LoVo (cell line): Measurements from ENCODE around the gene ANKRD9.
"Not testable (repeated sequence)": the region's sequence is repeated elsewhere in the genome, so short reads cannot be mapped to it uniquely, and the experiment has no call there.

ENCODE experiments used
- DNase-seq: peaks from one replicate; pipeline ENCODE4 v3.0.0-alpha.2; 2016; ENCODE audit warnings: low spot score

Gene ANKRD9, protein sequence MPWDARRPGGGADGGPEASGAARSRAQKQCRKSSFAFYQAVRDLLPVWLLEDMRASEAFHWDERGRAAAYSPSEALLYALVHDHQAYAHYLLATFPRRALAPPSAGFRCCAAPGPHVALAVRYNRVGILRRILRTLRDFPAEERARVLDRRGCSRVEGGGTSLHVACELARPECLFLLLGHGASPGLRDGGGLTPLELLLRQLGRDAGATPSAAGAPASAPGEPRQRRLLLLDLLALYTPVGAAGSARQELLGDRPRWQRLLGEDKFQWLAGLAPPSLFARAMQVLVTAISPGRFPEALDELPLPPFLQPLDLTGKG

DNA sequence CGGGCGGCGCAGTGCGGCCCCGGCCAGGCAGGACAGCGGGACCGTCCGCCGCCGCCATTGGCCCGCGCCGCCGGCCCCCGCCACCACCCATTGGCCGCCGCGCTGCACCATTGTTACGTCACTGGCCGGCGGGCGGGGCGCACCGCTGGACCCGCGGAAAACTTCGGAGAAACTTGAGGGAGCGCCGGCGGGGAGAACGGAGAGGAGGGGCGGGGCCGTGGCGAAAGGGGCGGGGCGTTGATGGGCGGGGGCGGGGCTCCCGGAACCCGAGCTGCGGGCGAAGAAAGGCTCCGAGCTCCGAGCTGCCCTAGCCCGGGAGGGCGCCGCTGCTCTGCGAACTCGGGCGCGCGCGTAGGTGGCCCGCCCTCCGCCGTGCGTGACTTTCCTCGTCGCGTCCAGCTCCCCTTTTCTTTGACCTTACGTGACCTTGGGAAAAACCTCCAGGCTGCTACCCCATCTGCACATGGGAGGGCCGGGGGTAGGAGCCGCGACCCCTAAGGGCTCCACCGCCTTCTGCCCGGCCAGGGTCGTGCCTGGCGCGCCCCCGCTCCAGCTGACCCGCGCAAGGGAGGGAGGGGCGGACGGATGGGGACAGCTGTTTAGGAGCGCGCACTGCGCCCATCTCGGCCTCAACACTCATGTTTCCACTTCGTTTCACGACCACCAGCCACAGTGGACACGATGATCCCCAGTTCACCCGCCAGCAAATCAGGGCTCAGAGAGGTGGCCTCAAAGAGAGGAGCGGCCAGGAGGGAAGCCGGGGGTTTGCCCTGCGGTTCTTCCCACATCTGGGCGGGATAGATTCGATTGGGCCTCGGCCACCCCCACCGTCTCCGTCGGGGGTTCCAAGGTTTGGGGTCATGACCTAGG lies at the start of gene ANKRD9:
Gene ANKRD9 (minus strand): TSS at position 31 of the 870 bp plus-strand sequence. CDS start 1,887 bp downstream, outside the sequence.
- peak; percentile 97 for DNase-seq

DNA sequence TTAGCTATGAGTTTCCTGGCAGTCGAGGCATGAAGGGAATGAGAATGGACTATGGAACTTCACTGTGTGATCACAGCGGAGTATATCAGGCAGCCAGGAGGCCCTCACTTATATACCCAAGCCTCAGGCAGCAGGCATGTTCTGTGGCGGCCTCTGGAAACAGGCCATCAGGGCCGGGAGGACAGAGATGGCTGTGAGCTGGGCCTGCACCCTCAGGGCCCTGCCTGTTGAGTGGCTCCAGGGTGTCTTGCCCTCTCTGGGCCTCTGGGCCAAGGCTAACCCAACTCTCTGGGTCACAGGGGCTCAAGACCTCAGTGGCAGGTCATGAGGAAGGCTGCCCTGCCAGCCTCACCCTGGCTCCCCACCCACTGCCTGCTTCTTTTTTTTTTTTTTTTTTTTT lies 49.0 kb upstream of the ANKRD9 start:
- DNase-seq: no peak

DNA sequence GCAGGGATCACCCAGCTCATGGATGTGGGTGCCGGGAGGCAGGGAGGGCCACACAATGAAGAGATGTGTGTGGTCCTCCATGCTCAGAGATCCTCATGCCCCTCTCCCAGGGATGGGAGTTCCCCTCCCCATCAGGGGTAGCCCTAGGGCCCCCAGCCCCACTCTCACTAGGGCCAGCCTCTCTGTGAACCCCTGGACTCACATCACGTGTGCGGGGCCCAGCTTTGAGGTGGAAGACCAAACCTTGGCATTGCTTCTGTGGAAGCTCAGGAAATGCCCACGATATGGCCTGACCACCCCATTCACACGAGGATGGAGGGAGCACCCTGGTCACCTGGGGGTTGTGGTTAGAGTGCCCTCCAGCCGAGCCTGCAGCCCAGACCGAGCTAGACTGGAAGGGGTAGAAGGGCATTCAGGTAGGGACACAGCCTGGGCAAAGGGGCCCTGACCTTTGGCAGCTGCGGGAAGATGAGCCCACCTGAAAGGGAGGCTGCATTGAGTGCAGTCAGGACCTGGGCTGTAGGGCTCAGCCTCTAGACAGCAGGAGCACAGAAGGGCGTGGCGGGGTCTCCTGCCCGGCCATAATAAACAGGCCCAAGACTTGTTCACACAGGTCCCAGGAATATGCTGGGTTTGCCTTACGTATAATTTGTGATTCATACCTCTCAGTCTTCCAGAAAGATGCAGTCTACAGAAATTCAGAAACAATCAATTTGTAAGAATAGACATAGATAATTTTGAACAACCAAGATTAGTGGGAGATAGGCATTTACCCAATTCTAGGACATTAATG lies 48.1 kb upstream of the ANKRD9 start:
- DNase-seq: no peak

DNA sequence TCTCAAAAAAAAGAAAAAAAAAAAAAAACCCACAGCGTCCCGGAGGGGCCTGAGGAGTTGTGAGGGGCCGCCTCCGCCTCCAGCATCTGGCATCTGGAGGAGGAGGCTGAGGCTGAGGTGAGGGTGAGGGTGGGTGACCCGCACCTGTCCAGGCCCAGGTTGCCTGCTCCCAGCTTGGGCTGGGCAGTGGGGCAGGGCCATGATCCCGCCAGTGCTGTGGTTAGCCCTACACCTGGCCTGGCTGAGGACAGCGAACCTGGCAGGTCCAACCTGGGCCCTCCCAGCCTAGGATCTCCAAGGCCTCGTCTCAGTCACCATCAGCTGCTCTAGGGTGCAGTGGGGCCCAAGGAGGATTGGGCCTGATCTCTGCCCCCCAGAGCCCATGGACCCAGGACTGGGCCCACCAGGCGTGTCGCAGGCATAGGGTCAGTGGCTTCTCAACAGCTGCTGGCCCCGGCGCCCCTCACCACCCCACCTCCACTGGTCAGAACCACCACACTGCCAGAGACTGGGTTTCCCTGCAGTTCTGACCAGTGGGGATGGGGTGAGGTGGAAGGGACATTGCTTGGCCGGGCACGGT lies 46.6 kb upstream of the ANKRD9 start:
- DNase-seq: no peak

DNA sequence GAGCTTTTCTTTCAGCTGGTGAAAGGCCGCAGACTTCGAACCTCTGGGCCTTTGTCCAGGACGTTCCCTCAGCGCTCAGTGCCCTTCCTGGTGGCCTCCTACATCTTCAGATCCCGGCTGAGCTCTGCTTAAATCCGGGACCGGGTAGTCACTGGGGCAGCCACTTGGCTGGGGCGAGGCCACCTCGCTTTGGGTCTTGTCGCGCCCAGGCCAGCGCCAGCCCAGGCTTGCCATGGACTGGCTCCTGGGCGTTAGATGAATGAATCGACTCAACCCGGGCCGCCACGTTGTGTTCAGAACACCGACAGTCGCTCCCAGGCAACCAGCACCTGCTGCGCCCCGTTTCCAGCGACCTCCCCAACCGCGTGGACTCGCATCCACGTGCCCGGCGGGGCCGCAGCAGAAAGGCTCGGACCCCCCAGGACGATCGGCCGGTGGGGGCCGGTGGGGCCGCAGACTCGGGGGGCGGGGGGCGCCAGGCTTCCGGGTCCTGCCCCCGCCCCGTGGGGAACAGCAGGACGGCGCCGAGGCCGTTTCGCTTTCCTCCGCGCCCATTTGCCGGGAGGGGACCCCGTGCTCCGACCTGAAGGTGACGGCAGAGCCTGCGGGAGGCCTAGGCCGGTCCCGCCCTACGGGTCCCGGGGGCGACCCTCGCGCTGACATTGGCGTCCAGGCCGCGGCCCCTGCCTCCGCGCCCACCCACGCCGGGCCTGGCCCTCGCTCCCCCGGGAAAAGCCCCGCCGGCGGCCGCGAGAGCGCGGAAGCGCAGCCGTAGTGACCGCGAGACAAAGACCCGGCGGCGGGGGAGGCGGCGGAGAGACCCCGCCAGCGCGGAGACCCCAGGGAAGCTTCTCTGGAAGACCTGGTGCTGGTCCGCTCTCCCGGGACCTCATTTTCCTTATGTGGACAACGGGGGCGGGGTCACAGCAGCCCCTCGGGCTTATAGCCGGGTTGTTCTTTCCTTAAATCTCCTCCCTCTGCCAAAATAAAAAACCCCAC lies 45.5 kb upstream of the ANKRD9 start:
- no peak for DNase-seq

DNA sequence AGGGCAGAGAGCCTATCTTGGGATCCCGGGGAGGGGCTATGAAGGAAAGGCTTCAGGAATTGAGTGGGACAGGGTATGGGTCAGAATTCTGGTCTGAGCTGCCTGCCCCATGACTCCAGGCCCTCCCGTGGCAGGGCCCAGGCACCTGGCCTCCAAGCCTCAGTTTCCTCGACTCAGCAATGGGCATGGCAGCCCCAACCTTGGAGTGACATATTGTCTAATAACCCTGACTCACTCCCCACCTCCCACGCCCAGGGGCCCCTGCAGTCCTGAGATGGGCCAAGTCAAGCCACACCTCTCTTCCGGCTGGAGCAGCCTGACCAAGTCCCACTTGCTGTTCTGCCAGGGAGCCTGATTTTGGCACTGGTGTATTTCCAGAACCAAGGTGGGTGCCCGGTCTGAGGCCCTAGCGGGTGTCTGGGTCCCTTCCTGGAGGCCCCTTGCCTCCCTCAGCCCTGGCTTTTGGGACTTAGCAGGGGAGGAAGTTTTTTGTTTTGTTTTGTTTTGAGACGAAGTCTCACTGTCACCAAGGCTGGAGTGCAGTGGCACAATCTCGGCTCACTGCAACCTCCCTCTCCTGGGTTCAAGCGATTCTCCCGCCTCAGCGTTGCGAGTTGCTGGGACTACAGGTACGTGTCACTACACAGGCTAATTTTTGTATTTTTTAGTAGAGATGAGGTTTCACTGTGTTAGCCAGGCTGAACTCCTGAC lies 42.6 kb upstream of the ANKRD9 start:
- DNase-seq: peak; percentile 88

DNA sequence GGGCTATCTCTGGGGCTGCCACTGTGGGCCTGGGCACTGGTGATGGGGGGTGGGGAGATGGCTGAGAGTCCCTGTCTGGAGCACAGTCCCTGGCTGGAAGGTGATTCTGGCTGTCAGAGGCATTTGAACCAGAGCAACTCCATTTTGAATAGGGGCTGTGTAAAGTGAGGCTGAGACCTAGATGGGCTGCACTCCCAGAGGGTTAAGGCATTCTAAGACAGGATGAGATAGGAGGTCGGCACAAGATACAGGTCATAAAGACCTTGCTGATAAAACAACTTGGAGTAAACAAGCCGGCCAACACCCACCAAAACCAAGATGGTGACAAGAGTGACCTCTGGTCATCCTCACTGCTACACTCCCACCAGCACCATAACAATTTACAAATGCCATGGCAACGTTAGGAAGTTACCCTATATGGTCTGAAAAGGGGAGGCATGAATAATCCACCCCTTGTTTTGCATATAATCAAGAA lies 41.4 kb upstream of the ANKRD9 start:
- not testable (repeated sequence) for DNase-seq

DNA sequence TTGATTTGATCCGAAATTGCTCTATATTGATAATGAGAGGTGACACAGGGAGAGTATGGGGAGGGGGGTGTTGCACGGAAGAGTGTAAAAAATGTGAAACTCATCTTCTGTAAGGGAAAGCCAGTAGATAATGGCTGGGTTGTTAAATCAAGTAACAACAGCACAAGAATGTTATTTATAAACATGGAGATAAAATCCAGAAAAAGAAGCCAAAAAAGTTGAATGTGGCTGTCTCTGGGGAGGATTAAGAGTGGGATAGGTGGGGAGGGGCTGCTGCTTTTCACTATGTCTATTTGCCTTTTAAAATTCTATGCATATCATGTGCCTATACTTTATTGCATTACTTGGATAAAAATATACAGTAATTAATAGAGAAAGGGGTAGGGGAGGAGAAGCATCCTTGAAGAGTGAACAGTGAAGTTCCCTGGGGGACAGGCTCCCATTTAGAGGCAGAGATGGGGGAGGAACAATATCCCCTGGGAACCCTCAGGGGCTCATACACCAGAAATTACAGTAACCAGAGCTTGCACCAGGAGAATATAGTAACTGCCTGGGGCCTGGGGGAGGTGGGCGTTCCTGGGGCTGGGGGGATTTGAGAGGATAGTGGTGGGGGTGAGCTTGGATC lies 39.2 kb upstream of the ANKRD9 start:
- no peak for DNase-seq

DNA sequence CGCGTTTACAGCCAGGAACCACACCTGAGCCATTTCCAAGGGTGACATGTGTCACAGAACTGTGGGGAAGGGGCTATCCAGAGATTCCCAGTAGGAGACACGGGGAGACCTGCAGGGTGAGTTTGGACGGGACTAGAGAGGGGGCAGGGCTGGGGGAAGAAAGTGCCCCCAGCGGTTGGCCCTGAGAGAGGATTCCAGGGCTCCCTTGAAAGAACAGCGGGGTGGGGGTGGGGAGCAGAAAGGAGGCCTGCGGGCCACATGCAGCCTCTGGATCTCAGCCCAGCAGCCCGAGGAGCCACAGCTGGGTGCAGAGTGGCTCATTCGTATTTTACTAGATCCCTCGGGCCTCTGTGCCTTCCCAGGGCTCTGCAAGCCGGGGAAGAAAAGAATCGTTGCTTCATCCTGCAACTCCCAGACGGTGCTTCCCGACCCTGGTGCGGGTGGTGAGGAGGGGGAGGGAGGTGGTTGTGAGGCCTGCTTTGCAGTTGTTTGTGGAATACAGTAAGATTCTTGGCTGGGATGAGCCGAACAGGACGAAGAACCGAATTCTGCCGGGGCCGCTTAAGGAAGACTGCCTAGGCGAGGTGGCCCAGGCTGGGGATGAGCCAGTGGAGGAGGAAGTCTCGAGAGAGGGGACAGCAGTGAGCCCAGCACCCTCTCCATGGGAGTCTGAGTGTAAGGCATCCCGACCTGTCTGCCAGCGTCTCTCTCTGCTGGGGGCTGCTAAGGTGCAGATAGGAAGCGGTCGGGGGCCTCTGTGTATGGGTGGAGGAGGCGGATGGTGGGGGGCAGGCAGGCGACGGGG lies 36.1 kb upstream of the ANKRD9 start:
- DNase-seq: no peak

DNA sequence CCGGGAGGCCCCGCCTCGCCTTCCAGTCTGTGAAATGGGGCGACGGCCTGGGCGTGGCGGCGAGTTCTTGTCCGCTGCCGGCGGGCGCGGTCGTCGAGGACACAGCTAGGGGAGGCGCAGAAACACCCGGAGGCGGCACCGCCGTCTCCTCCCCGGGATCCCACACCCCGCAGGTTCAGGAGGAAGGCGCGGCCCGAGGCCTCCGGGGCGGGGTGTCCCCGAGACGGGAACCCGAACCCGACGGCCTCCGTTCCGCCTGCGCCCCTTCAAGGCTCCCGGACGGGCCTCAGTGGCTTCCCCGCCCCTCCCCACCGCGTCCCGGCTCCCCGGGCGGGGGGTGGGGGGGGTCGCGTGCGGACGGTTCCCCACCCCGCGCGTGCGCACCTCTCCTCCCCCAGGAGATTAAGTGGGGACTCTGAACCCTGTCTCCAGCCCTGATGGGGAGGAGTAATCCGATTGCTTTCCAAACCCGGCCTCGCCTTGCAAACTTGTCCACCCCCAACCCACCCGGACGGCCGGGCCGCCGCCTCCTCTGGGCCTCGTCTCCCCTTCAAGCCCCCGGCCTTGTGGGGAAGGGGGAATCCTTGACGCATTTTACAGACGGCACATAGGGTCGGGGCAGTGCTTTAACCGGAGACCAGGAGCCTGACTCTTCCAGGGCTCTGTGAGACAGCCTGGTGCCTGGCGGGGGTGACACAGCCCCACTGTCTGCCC lies 35.3 kb upstream of the ANKRD9 start:
- DNase-seq: peak; percentile 39

DNA sequence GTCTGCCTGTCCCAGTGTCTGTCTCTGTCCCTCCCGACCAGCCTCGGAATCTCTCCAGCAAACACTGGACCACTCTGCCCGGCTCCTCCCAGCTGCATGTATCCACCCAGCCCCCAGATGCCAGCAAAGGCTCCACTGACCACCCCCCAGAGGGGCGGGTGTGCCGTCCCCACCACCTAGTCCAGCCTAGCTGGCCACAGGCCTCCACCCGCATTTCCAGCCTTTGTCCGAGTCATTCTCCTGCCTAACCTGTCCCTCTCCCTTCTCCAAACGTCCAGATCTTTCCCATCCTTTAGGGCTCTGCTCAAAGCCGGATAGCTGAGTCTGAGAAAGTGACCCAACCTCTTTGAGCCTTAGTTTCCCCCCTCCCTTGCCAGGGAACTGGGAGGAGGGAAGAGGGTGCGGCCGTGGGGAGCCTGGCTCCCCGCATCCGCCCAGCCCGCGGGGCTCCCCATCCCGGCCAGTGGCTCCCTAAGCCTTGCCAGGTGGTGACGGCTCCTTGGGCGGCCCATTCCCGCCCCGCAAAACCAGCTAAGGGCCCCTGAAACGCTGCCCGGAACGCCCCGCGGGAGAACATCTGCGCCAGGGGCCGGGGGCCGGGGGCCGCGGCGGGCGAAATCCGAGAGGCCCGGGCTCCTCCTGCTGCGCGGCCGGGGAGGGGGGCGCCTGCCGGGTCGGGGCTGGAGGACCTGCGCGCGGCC lies 34.6 kb upstream of the ANKRD9 start:
- no peak for DNase-seq

DNA sequence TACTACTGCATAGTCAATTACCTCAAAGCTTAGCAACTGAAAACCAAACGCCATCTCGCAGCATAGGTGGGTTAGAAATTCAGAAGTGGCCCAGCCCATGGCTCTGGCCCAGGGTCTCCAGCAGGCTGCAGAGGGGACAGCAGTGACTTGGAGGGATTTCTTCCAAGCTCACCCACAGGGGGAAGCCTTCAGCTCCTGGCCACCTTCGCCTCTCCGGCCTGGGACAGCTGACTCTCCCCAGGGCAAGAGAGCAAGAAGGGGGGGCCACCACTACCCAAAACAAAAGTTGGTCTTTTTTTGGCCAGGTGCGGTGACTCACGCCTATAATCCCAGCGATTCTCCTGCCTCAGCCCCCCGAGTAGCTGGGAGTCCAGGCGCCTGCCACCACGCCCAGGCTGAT lies 32.2 kb upstream of the ANKRD9 start:
- DNase-seq: no peak

DNA sequence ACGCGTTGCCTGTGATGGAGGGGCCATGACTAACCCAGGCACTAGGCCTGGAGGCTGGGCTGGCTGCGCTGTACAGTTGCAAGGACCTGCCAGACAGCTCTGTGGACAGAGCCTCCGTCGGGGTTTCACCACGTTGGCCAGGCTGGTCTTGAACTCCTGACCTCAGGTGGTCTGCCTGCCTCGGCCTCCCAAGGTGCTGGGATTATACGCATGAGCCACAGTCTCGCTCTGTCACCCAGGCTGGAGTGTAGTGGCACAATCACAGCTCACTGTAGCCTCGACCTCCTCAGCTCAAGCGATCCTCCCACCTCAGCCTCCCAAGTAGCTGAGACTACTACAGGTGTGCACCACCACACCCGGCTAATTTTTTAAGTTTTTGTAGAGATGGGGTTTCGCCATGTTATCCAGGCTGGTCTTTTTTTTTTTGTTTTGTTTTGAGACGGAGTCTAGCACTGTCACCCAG lies 31.5 kb upstream of the ANKRD9 start:
- not testable (repeated sequence) for DNase-seq

DNA sequence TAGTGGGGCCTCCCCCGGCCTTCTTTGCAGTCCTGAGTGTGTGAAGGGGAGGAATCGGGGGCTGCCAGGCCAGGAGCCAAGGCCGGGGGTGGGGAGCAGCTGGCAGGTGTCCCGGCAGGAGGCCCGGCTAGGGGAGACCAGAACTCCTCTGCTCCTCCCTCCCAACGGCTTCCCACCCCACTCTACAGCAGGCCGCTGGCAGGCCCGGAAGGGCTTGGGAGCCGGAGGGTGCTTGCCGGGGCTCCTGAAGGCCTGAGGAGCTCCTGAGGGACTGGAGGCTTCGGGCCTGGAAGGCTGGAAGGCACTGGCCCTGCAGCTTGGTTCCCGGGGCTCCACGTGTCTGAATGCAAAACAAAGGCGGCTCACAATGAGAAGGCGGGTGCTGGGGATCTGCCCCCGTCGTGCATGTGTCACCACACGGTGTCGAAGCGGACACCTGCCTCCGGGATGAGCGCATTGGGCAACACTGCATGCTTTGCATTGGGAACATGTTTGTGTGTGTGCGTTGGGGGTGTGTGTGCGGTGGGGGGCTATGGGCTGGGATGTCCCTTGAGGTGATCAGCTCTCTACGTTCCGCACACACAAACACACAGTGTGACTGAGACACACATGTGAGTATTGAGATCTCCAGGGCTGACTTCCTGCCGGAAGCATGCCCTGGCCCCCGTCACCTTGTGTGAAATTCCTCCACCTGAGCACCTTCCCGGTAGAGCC lies 30.9 kb upstream of the ANKRD9 start:
- no peak for DNase-seq

DNA sequence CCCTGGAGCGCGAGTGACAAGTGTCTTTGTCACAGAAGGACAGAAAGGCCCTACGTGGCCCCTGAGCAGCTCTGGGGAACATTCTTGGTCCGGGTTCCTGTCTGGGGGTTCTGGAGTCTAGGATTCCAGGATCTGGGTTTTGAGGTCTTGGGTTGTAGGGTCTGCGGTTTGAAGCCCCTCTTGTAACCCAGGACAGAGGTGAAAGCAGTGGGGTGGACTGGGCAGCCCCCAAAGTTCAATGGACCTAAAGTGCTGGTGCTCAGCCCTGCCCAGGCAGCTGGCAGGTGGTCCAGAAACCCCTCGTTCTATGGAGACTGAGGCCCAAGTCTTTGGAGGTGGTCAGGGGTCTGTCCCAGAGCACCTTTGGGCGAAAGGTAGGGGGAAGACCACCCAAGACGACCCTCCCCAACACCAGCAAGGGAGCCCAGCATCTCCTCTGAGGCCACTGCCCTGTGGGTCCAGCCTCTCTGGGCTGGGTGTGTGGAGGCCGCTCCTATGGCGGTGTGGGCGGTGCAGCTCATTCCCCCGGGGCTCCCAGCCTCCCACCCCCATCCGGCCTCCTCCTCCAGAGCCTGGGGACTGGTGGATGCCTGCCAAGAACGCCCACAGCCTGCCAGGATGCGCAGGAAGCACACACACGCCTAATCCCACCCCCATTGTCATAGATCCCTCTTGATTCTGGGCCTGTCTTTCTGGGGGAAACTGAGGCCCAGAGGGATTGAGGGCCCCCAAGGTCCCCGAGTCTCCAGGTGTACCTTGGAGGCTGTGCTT lies 30.2 kb upstream of the ANKRD9 start:
- no peak for DNase-seq
